H9 (cell line): ENCODE measurements around the gene ZNF408. TPM values are rescaled to one million over a fixed set of nuclear protein-coding genes. Genes with fewer than 3 reads are reported as not detected.

Experiments
- DNase-seq: peaks from one replicate; pipeline ENCODE4 v3.0.0-alpha.2; 2017
- H2AFZ ChIP-seq: one replicate; pipeline ENCODE4 v1.6.1; 2013; ENCODE audit warnings: mild to moderate bottlenecking, low read length, control low read depth, moderate library complexity
- H2AK5ac ChIP-seq: 2 replicates; pipeline ENCODE4 v1.6.1; 2013; ENCODE audit warnings: low read length, control low read depth, mixed read lengths; ENCODE audit not compliant: insufficient read length
- H2BK120ac ChIP-seq: one replicate; pipeline ENCODE4 v1.6.1; 2013; ENCODE audit warnings: low read depth, mild to moderate bottlenecking, low read length, control low read depth, inconsistent platforms; ENCODE audit not compliant: poor library complexity, severe bottlenecking
- H2BK12ac ChIP-seq: 2 replicates; pipeline ENCODE4 v1.6.1; 2013; ENCODE audit warnings: low read length, control low read depth, mixed read lengths, low read depth; ENCODE audit not compliant: insufficient read length
- H2BK15ac ChIP-seq: 2 replicates; pipeline ENCODE4 v1.6.1; 2013; ENCODE audit warnings: low read depth, low read length, control low read depth
- H2BK20ac ChIP-seq: one replicate; pipeline ENCODE4 v1.6.1; 2013; ENCODE audit warnings: low read depth, mild to moderate bottlenecking, low read length, control low read depth, inconsistent platforms; ENCODE audit not compliant: poor library complexity, severe bottlenecking
- H2BK5ac ChIP-seq: 2 replicates; pipeline ENCODE4 v1.6.1; 2013; ENCODE audit warnings: low read length, control low read depth, mixed read lengths; ENCODE audit not compliant: insufficient read length
- H3K14ac ChIP-seq: 2 replicates; pipeline ENCODE4 v1.6.1; 2013; ENCODE audit warnings: low read length, control low read depth; ENCODE audit not compliant: insufficient read depth
- H3K18ac ChIP-seq: 2 replicates; pipeline ENCODE4 v1.6.1; 2013; ENCODE audit warnings: low read depth, mild to moderate bottlenecking, mixed read lengths, low read length, control low read depth; ENCODE audit not compliant: insufficient read length
- H3K23ac ChIP-seq: 2 replicates; pipeline ENCODE4 v1.6.1; 2013; ENCODE audit warnings: low read length, control low read depth, mixed read lengths, low read depth; ENCODE audit not compliant: insufficient read length
- H3K23me2 ChIP-seq: 2 replicates; pipeline ENCODE4 v1.6.1; 2013; ENCODE audit warnings: low read depth, mild to moderate bottlenecking, mixed read lengths, low read length, control low read depth; ENCODE audit not compliant: insufficient read length, poor library complexity, severe bottlenecking
- H3K27ac ChIP-seq: 2 replicates; pipeline ENCODE4 v1.5.1; 2013; ENCODE audit warnings: low read length, control low read depth, mixed read lengths, low read depth; ENCODE audit not compliant: insufficient read length
- H3K27me3 ChIP-seq: 2 replicates; pipeline ENCODE4 v1.6.1; 2013; ENCODE audit warnings: low read length, control low read depth, inconsistent platforms; ENCODE audit not compliant: insufficient read depth
- H3K4ac ChIP-seq: 2 replicates; pipeline ENCODE4 v1.6.1; 2013; ENCODE audit warnings: low read depth, mild to moderate bottlenecking, control low read depth, inconsistent platforms, low read length, moderate library complexity
- H3K4me1 ChIP-seq: 2 replicates; pipeline ENCODE4 v1.6.1; 2013; ENCODE audit warnings: low read length, control low read depth, inconsistent platforms; ENCODE audit not compliant: insufficient read depth
- H3K4me2 ChIP-seq: 2 replicates; pipeline ENCODE4 v1.6.1; 2013; ENCODE audit warnings: low read length, control low read depth, mixed read lengths; ENCODE audit not compliant: insufficient read length, insufficient read depth
- H3K56ac ChIP-seq: 2 replicates; pipeline ENCODE4 v1.6.1; 2013; ENCODE audit warnings: low read depth, mild to moderate bottlenecking, mixed read lengths, low read length, control low read depth; ENCODE audit not compliant: insufficient read length
- H3K79me1 ChIP-seq: 2 replicates; pipeline ENCODE4 v1.6.1; 2013; ENCODE audit warnings: low read depth, mild to moderate bottlenecking, moderate library complexity, low read length, control low read depth, inconsistent platforms; ENCODE audit not compliant: insufficient read depth, poor library complexity, severe bottlenecking
- H3K79me2 ChIP-seq: 2 replicates; pipeline ENCODE4 v1.6.1; 2013; ENCODE audit warnings: low read length, control low read depth, inconsistent platforms; ENCODE audit not compliant: insufficient read depth
- H3K9ac ChIP-seq: 2 replicates; pipeline ENCODE4 v1.6.1; 2013; ENCODE audit warnings: low read length, control low read depth, mixed read lengths; ENCODE audit not compliant: insufficient read length; ENCODE audit errors: extremely low read depth
- H3K9me3 ChIP-seq: one replicate; pipeline ENCODE4 v1.6.1; 2013; ENCODE audit warnings: low read depth, low read length, inconsistent platforms; ENCODE audit not compliant: control insufficient read depth
- H3T11ph ChIP-seq: one replicate; pipeline ENCODE4 v1.6.1; 2013; ENCODE audit warnings: mild to moderate bottlenecking, low read length, control low read depth, inconsistent platforms
- H4K20me1 ChIP-seq: one replicate; pipeline ENCODE4 v1.6.1; 2013; ENCODE audit not compliant: control insufficient read depth, insufficient read length, insufficient read depth
- H4K5ac ChIP-seq: 2 replicates; pipeline ENCODE4 v1.6.1; 2013; ENCODE audit warnings: low read depth, mild to moderate bottlenecking, mixed read lengths, low read length, control low read depth; ENCODE audit not compliant: insufficient read length
- H4K8ac ChIP-seq: replicated peaks from 2 replicates; pipeline ENCODE4 v1.6.1; 2013; ENCODE audit warnings: low read length, control low read depth, mixed read lengths, low read depth; ENCODE audit not compliant: insufficient read length
- H4K91ac ChIP-seq: 2 replicates; pipeline ENCODE4 v1.6.1; 2013; ENCODE audit warnings: low read depth, mild to moderate bottlenecking, moderate library complexity, mixed read lengths, low read length, control low read depth; ENCODE audit not compliant: insufficient read length
- H3K27ac Mint-ChIP-seq, 3 experiments: 2 replicates in 2 of 3; 3 replicates in 1 of 3; pipeline ENCODE4 v1.8.0; 2020 to 2021; ENCODE audit warnings: mixed read lengths in 3 of 3, mild to moderate bottlenecking in 1 of 3, moderate library complexity in 1 of 3
- H3K27me3 Mint-ChIP-seq: 2 replicates; pipeline ENCODE4 v1.8.0; 2021; ENCODE audit warnings: low read depth, mild to moderate bottlenecking, moderate library complexity, mixed read lengths
- H3K36me3 Mint-ChIP-seq, 3 experiments: 2 replicates in 2 of 3; 3 replicates in 1 of 3; pipeline ENCODE4 v1.8.0; 2020 to 2021; ENCODE audit warnings: low read depth in 3 of 3, mixed read lengths in 3 of 3; ENCODE audit not compliant: insufficient read depth in 1 of 3
- H3K4me1 Mint-ChIP-seq, 2 experiments: 2 replicates each; pipeline ENCODE4 v1.8.0; 2020; ENCODE audit warnings: mixed read lengths in 2 of 2
- H3K4me3 Mint-ChIP-seq, 2 experiments: 2 replicates in 1 of 2; 3 replicates in 1 of 2; pipeline ENCODE4 v1.8.0; 2020 to 2021; ENCODE audit warnings: mild to moderate bottlenecking in 2 of 2, mixed read lengths in 2 of 2, moderate library complexity in 1 of 2
- H3K9me3 Mint-ChIP-seq, 2 experiments: 2 replicates in 1 of 2; 3 replicates in 1 of 2; pipeline ENCODE4 v1.8.0; 2020; ENCODE audit warnings: mild to moderate bottlenecking in 2 of 2, mixed read lengths in 2 of 2, moderate library complexity in 1 of 2
- WGBS: extraction: QIAGEN DNeasy Blood & Tissue Kit; methylation state at CpG from one replicate; pipeline ENCODE4 v1.1.7; 2013; ENCODE audit warnings: missing lambda C conversion rate, low lambda C conversion rate, mixed read lengths; ENCODE audit not compliant: insufficient read length; ENCODE audit errors: extremely low coverage; 5-methylcytosine and 5-hydroxymethylcytosine counted together
- total RNA-seq: library from RNA; stranded (reverse); gene quantifications from 2 replicates; pipeline ENCODE4 v1.2.1, GENCODE V29; 2021
- TF ChIP-seq, protein P1 (sequence below): fragments of 200-600 bp; sonication (generic); conservative IDR thresholded peaks from 3 replicates; pipeline ENCODE4 v1.8.0; 2021; ENCODE audit warnings: antibody characterized with exemption, mild to moderate bottlenecking

ZNF408 gene
- total RNA-seq, 1 experiment from 2014 or later = 16.6 TPM

DNA sequence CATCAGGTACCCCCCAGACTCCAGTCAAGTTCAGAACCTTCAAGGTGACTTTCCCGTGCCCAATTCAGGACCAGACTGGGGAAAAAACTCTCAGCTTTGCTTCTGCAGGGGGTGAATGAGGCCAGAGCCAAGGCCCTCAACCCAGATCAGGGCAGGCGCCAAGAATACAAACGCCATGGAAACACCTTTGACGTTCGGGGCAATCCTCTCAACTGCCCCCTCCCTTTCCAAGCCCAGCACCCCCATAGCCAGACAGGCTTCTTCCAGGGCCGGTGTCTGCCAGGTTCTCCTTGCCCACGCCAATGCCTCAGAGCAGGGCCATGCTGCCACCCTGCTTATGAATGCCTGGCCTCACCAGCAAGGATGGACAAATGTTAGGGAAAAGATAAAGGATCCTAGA is 6.2 kb upstream of the ZNF408 start:
- Histone ChIP-seq H2BK5ac (no peak overlapping the region), H3K23me2 (no peaks in the 10 kb centered on the region), H2BK15ac (no peak overlapping the region), H3T11ph (no peak overlapping the region), H3K56ac (no peak overlapping the region), H3K4me1 (no peaks in the 10 kb centered on the region), H2AFZ (no peak overlapping the region), H2AK5ac (no peak overlapping the region), H3K79me2 (no peaks in the 10 kb centered on the region), H3K14ac (no peak overlapping the region), H3K18ac (no peak overlapping the region), H3K27me3 (no peaks in the 10 kb centered on the region), H2BK120ac (no peak overlapping the region), H3K4ac (no peak overlapping the region), H4K20me1 (no peaks in the 10 kb centered on the region), H4K91ac (no peak overlapping the region), H2BK12ac (no peak overlapping the region), H4K5ac (no peak overlapping the region), H2BK20ac (no peak overlapping the region), H3K27ac (no peak overlapping the region), H3K79me1 (no peaks in the 10 kb centered on the region), H3K9me3 (no peaks in the 10 kb centered on the region), H3K4me2 (no peak overlapping the region), H3K9ac (no peak overlapping the region), H4K8ac (no peak overlapping the region), H3K23ac (no peak overlapping the region)
- no CpG with 5 or more reads among the region's 7 CpGs for WGBS
- Mint-ChIP-seq H3K27ac (peak overlapping the region in 1 of 3 experiments; percentile 62; a peak in 2 of 7 replicates), H3K36me3 (peaks cover 2 to 13% (median 13%) of the 10 kb centered on the region in 3 experiments; a peak in 5 of 7 replicates), H3K9me3 (no peaks in the 10 kb centered on the region), H3K4me1 (peaks cover 11% of the 10 kb centered on the region in 2 experiments; a peak in 3 of 4 replicates), H3K27me3 (no peaks in the 10 kb centered on the region), H3K4me3 (no peak overlapping the region)
- no peak for DNase-seq
- TF ChIP-seq, protein P1, sequence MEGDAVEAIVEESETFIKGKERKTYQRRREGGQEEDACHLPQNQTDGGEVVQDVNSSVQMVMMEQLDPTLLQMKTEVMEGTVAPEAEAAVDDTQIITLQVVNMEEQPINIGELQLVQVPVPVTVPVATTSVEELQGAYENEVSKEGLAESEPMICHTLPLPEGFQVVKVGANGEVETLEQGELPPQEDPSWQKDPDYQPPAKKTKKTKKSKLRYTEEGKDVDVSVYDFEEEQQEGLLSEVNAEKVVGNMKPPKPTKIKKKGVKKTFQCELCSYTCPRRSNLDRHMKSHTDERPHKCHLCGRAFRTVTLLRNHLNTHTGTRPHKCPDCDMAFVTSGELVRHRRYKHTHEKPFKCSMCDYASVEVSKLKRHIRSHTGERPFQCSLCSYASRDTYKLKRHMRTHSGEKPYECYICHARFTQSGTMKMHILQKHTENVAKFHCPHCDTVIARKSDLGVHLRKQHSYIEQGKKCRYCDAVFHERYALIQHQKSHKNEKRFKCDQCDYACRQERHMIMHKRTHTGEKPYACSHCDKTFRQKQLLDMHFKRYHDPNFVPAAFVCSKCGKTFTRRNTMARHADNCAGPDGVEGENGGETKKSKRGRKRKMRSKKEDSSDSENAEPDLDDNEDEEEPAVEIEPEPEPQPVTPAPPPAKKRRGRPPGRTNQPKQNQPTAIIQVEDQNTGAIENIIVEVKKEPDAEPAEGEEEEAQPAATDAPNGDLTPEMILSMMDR = no peak
